GM12891 (cell line): ENCODE measurements around the gene RBMS3.

Experiments
- POLR2A ChIP-seq: IDR thresholded peaks from 2 replicates; pipeline ENCODE4 v1.6.1; 2011; ENCODE audit warnings: low read depth, low read length, control low read depth
- POLR2AphosphoS5 ChIP-seq: IDR thresholded peaks from 2 replicates; pipeline ENCODE4 v1.6.1; 2011; ENCODE audit warnings: low read depth, low read length, control low read depth
- TAF1 ChIP-seq: IDR thresholded peaks from 2 replicates; pipeline ENCODE4 v1.6.1; 2011; ENCODE audit warnings: low read depth, low read length, control low read depth

GRCh38 chr3:29284497-29284896 lies 3.6 kb downstream of the RBMS3 start:
- TF ChIP-seq POLR2AphosphoS5 (no peak), TAF1 (no peak), POLR2A (no peak)
